ENCODE measurements around the gene PBLD. TPM values are rescaled to one million over a fixed set of nuclear protein-coding genes. Genes with fewer than 3 reads are reported as not detected.

PBLD gene
- total and polyA plus RNA-seq, 9 of the 15 experiments (the other 6 are each of a cell fraction or from before 2014, with no cell fraction given): 1.2 to 4.3 (median 2.5) TPM

DNA sequence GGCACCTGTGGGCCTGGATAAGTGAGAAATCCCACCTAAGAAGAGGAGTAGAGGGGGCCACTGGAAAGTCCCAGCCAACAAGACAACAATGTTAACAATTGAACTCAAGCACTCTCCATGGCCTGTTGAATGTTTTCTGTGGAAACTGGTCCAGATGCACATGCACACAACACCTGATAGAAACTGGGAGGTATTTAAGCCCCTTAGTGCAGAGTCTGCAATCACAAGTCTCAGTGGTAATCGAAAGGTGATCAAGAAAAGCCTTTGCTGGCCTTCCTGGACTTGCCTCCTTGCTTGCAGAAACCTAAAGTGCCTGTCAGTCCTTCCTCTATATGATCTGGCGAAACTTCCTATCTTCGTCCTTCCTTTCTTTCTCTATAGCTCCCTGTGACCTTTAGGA, 31.4 kb downstream of the PBLD start:
- ATAC-seq (no peak), DNase-seq (ENCODE audit: extremely low read depth in 1 of 4, low spot score in 3 of 4) (no peak), FAIRE-seq (no peak)
- H3K27ac ChIP-seq (ENCODE audit: extremely low read depth, low read depth, low read length): no peak overlapping the region
- no peak overlapping the region for H3K4me2 ChIP-seq (ENCODE audit: insufficient read depth, low read length)
- no peak overlapping the region for H2AFZ ChIP-seq (ENCODE audit: low read depth, low read length)
- BruUV-seq (replicated peaks): no TSS peak
- in situ Hi-C loops (cut with MboI): loop anchor here (5.0 to 10.0 kb wide), 3 partner anchors 89 to 516 kb away; no protein-coding TSS in a partner anchor
- WGBS (ENCODE audit: insufficient coverage, low coverage, missing lambda C conversion rate): 6% methylated on average over 3 of the region's 3 CpGs
- POLR2A ChIA-PET: interaction anchor here (0.8 to 1.4 kb wide), 7 partner anchors 8 to 88 kb away, joined by 3 to 7 read pairs (median 3); no protein-coding TSS in a partner anchor
- no peaks in the 10 kb centered on the region for H4K20me1 ChIP-seq (replicated peaks; ENCODE audit: control insufficient read depth, insufficient read depth, low read length)
- no peaks in the 10 kb centered on the region for H3K27me3 ChIP-seq (ENCODE audit: control insufficient read depth in 2 of 2, insufficient read depth in 2 of 2, low read length in 2 of 2)
- H3K9ac ChIP-seq (ENCODE audit: insufficient read depth in 1 of 2, low read depth in 2 of 2, low read length in 2 of 2): no peak overlapping the region
- no peaks in the 10 kb centered on the region for H3K79me2 ChIP-seq (ENCODE audit: control insufficient read depth, insufficient read depth, low read length)
- intact Hi-C loops (cut with micrococcal nuclease): loop anchor here (5.0 kb wide), 1 partner anchor 139 kb away; no protein-coding TSS in a partner anchor
- TF ChIP-seq ZNF445 (CRISPR knock-in tag; IDR thresholded peaks at IDR 0.05; ENCODE audit: low read depth): no peak
- TF ChIP-seq ILK (tag; IDR thresholded peaks at IDR 0.05; ENCODE audit: borderline replicate concordance, low read depth): no peak
- no peak for TF ChIP-seq TGIF2 (CRISPR knock-in tag; IDR thresholded peaks at IDR 0.05)
- no peak for TF ChIP-seq RFX5 (IDR thresholded peaks at IDR 0.05; ENCODE audit: low read depth, low read length)
- TF ChIP-seq RAD21 (CRISPR knock-in tag; conservative IDR thresholded peaks at IDR 0.05 in 1 of 2, IDR thresholded peaks at IDR 0.05 in 1 of 2): no peak
- no peak for TF ChIP-seq KDM2B (CRISPR knock-in tag; IDR thresholded peaks at IDR 0.05)
- no peak for TF ChIP-seq BRCA1 (IDR thresholded peaks at IDR 0.05)
- no peak for TF ChIP-seq BRCA1 (CRISPR knock-in tag; IDR thresholded peaks at IDR 0.05)
- no peak for TF ChIP-seq NUFIP1 (IDR thresholded peaks at IDR 0.05; ENCODE audit: partially characterized antibody)
- TF ChIP-seq RUNX1 (IDR thresholded peaks at IDR 0.05; ENCODE audit: low read depth): no peak
- TF ChIP-seq, protein P1, sequence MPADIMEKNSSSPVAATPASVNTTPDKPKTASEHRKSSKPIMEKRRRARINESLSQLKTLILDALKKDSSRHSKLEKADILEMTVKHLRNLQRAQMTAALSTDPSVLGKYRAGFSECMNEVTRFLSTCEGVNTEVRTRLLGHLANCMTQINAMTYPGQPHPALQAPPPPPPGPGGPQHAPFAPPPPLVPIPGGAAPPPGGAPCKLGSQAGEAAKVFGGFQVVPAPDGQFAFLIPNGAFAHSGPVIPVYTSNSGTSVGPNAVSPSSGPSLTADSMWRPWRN (IDR thresholded peaks at IDR 0.05; ENCODE audit: low read depth): no peak
- TF ChIP-seq SNIP1 (IDR thresholded peaks at IDR 0.05; ENCODE audit: low read depth): no peak
- TF ChIP-seq, protein P2, sequence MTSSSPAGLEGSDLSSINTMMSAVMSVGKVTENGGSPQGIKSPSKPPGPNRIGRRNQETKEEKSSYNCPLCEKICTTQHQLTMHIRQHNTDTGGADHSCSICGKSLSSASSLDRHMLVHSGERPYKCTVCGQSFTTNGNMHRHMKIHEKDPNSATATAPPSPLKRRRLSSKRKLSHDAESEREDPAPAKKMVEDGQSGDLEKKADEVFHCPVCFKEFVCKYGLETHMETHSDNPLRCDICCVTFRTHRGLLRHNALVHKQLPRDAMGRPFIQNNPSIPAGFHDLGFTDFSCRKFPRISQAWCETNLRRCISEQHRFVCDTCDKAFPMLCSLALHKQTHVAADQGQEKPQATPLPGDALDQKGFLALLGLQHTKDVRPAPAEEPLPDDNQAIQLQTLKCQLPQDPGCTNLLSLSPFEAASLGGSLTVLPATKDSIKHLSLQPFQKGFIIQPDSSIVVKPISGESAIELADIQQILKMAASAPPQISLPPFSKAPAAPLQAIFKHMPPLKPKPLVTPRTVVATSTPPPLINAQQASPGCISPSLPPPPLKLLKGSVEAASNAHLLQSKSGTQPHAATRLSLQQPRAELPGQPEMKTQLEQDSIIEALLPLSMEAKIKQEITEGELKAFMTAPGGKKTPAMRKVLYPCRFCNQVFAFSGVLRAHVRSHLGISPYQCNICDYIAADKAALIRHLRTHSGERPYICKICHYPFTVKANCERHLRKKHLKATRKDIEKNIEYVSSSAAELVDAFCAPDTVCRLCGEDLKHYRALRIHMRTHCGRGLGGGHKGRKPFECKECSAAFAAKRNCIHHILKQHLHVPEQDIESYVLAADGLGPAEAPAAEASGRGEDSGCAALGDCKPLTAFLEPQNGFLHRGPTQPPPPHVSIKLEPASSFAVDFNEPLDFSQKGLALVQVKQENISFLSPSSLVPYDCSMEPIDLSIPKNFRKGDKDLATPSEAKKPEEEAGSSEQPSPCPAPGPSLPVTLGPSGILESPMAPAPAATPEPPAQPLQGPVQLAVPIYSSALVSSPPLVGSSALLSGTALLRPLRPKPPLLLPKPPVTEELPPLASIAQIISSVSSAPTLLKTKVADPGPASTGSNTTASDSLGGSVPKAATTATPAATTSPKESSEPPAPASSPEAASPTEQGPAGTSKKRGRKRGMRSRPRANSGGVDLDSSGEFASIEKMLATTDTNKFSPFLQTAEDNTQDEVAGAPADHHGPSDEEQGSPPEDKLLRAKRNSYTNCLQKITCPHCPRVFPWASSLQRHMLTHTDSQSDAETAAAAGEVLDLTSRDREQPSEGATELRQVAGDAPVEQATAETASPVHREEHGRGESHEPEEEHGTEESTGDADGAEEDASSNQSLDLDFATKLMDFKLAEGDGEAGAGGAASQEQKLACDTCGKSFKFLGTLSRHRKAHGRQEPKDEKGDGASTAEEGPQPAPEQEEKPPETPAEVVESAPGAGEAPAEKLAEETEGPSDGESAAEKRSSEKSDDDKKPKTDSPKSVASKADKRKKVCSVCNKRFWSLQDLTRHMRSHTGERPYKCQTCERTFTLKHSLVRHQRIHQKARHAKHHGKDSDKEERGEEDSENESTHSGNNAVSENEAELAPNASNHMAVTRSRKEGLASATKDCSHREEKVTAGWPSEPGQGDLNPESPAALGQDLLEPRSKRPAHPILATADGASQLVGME (CRISPR knock-in tag; IDR thresholded peaks at IDR 0.05): no peak
- no peaks in the 10 kb centered on the region for H3K9me1 ChIP-seq (ENCODE audit: control insufficient read depth, insufficient read depth, low read length)
- no peaks in the 10 kb centered on the region for H3K9me3 ChIP-seq (replicated peaks; ENCODE audit: control insufficient read depth, insufficient read depth, low read depth, low read length)
- CTCF ChIA-PET (ENCODE audit: low intra/inter-chr PET ratio): interaction anchor here (1.8 kb wide), 1 partner anchor 446 kb away, joined by 11 read pairs; no protein-coding TSS in a partner anchor
- H3K4me3 ChIP-seq: no peak overlapping the region
- H3K36me3 ChIP-seq (ENCODE audit: control insufficient read depth, insufficient read depth, low read length): no peaks in the 10 kb centered on the region
- H3K4me1 ChIP-seq (replicated peaks in 1 of 2; ENCODE audit: control insufficient read depth in 2 of 2, insufficient read depth in 2 of 2, low read length in 2 of 2): no peaks in the 10 kb centered on the region
